BE2C (cell line): ENCODE measurements around the gene SRSF5.
A peak's percentile ranks its signal among the peaks of the same experiment; 100 is the strongest.

Experiments
- DNase-seq: peaks from one replicate; pipeline ENCODE4 v3.0.0-alpha.2; 2020
- H3K27me3 ChIP-seq: fragments of 250-450 bp; sonication (Bioruptor Pico); 2 replicates; pipeline ENCODE4 v1.5.1; 2020; ENCODE audit warnings: mild to moderate bottlenecking
- H3K36me3 ChIP-seq: fragments of 250-450 bp; sonication (Bioruptor Pico); 2 replicates; pipeline ENCODE4 v1.5.1; 2020; ENCODE audit warnings: mild to moderate bottlenecking
- H3K4me1 ChIP-seq: fragments of 250-450 bp; sonication (Bioruptor Pico); 2 replicates; pipeline ENCODE4 v1.5.1; 2020
- H3K4me3 ChIP-seq: 2 replicates; pipeline ENCODE4 v1.5.1; 2011; ENCODE audit warnings: low read depth, low read length
- H3K9me3 ChIP-seq: fragments of 250-450 bp; sonication (Bioruptor Pico); 2 replicates; pipeline ENCODE4 v1.5.1; 2020
- CTCF ChIP-seq: IDR thresholded peaks from 2 replicates; pipeline ENCODE4 v1.5.1; 2012; ENCODE audit warnings: mild to moderate bottlenecking, low read depth, low read length

Gene SRSF5

GRCh38 chr14:69755296-69755695 is 11.6 kb upstream of the SRSF5 start:
- no peaks in the 10 kb centered on the region for H3K9me3 ChIP-seq
- no peaks in the 10 kb centered on the region for H3K27me3 ChIP-seq
- H3K4me1 ChIP-seq: no peaks in the 10 kb centered on the region
- no peaks in the 10 kb centered on the region for H3K36me3 ChIP-seq
- no peak overlapping the region for H3K4me3 ChIP-seq
- no peak for TF ChIP-seq CTCF
- DNase-seq: no peak

GRCh38 chr14:69755784-69756183 is 11.2 kb upstream of the SRSF5 start:
- no peaks in the 10 kb centered on the region for H3K4me1 ChIP-seq
- no peaks in the 10 kb centered on the region for H3K36me3 ChIP-seq

GRCh38 chr14:69756298-69756697 is 10.6 kb upstream of the SRSF5 start:
- no peak for DNase-seq
- no peaks in the 10 kb centered on the region for H3K9me3 ChIP-seq
- TF ChIP-seq CTCF: no peak

More at GRCh38 chr14:69755784-69756183, 11.2 kb upstream of the SRSF5 start:
- no peak for TF ChIP-seq CTCF
- H3K27me3 ChIP-seq: no peaks in the 10 kb centered on the region
- DNase-seq: no peak
- no peak overlapping the region for H3K4me3 ChIP-seq
- H3K9me3 ChIP-seq: no peaks in the 10 kb centered on the region

GRCh38 chr14:69760810-69761209 is 6.1 kb upstream of the SRSF5 start:
- Histone ChIP-seq H3K9me3 (no peaks in the 10 kb centered on the region), H3K4me3 (no peak overlapping the region), H3K4me1 (no peaks in the 10 kb centered on the region), H3K36me3 (no peaks in the 10 kb centered on the region), H3K27me3 (no peaks in the 10 kb centered on the region)
- no peak for TF ChIP-seq CTCF
- DNase-seq: no peak

More at GRCh38 chr14:69756298-69756697, 10.6 kb upstream of the SRSF5 start:
- Histone ChIP-seq H3K27me3 (no peaks in the 10 kb centered on the region), H3K4me1 (no peaks in the 10 kb centered on the region), H3K4me3 (no peak overlapping the region), H3K36me3 (no peaks in the 10 kb centered on the region)

GRCh38 chr14:69763761-69764510 is 3.0 kb upstream of the SRSF5 start:
- Histone ChIP-seq H3K36me3 (peaks cover 16% of the 10 kb centered on the region), H3K9me3 (no peaks in the 10 kb centered on the region), H3K4me3 (no peak overlapping the region), H3K4me1 (no peaks in the 10 kb centered on the region), H3K27me3 (no peaks in the 10 kb centered on the region)
- no peak for DNase-seq
- no peak for TF ChIP-seq CTCF

GRCh38 chr14:69767369-69767999 is 542 bp downstream of the SRSF5 start:
- Histone ChIP-seq H3K4me1 (no peaks in the 10 kb centered on the region), H3K27me3 (no peaks in the 10 kb centered on the region), H3K4me3 (peak overlapping the region; percentile 100), H3K9me3 (no peaks in the 10 kb centered on the region), H3K36me3 (peaks cover 52% of the 10 kb centered on the region)
- TF ChIP-seq CTCF: no peak
- DNase-seq: peak; percentile 96
